ENCODE results near the gene WNT5B.
"Not testable (repeated sequence)": the region's sequence is repeated elsewhere in the genome, so short reads cannot be mapped to it uniquely, and the experiment has no call there.

WNT5B gene

DNA sequence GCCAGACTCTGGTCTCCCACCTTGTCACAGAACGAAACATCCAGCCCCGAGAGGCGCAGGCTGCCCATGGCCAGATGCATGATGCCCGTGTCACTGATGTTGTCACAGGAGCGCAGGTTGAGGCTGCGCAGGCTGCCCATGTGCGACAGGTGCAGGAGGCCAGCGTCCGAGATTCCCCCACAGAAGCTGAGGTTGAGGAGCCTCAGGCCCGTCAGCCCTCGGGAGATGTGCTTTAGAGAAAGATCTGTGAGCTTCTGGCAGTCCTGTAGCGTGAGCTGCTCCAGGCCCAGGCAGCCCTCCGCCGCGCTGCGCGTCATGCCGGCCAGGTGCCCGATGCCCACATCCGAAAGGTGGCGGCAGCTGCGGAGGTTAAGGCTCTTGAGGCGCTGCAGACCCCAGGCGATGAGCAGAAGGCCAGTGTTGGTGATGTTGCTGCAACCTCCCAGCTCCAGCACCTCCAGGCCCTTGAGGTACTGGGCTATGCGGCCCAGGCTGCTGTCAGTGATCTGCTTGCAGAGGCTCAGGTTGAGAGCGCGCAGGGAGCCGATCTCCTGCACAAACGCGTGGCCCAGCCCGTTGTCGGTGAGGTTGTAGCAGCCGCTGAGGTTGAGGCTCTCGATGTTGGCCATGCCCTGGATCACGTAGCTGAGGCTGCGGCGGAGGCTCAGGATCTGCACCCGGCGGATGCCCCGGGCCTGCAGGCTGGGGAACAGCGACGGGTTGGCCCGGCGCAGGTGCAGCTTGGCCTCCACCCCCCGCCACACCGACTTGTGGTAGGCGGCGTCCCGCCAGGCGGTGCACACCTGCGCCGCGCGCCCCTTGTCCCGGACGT lies 35.6 kb upstream of the WNT5B start:
- Mint-ChIP-seq H3K4me1 (peaks cover 61% of the 10 kb centered on the region), H3K27ac (peak overlapping the region; percentile 89), H3K4me3 (peak overlapping the region; percentile 92), H3K9me3 (no peaks in the 10 kb centered on the region), H3K36me3 (peaks cover 16% of the 10 kb centered on the region), H3K27me3 (no peaks in the 10 kb centered on the region)
- peak; percentile 56 for ATAC-seq

DNA sequence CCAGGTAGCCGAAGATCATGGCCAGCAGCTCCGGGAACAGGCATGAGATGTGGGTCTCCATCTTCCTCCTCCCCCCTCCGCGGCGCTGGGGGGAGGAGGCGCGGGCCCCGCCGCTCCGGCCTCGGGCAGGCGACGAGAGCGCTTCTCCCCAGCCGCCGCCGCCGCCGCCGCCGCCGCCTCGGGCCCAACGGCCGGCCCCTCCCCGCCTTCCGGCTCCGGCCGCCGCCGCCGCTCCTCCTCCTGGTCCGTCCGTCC lies 35.1 kb upstream of the WNT5B start:
- Mint-ChIP-seq H3K4me1 (peaks cover 56% of the 10 kb centered on the region), H3K27me3 (no peaks in the 10 kb centered on the region), H3K9me3 (no peaks in the 10 kb centered on the region), H3K4me3 (peak overlapping the region; percentile 92), H3K27ac (no peak overlapping the region), H3K36me3 (peaks cover 16% of the 10 kb centered on the region)
- peak; percentile 81 for ATAC-seq

- Mint-ChIP-seq H3K36me3 (peaks cover 16% of the 10 kb centered on the region), H3K27me3 (no peaks in the 10 kb centered on the region), H3K4me1 (peaks cover 51% of the 10 kb centered on the region), H3K27ac (peak within 1 kb of the TSS; percentile 89), H3K9me3 (no peaks in the 10 kb centered on the region), H3K4me3 (peak within 1 kb of the TSS; percentile 92)
- peak; percentile 85 for ATAC-seq
Observed at GRCh38 chr12:1594261-1595025, 34.6 kb upstream of the WNT5B start, which contains the start of gene FBXL14. TSS of gene FBXL14 (minus strand) at chr12:1594581. CDS start at chr12:1594066, 515 bp downstream.

GRCh38 chr12:1595026-1595561 lies 33.9 kb upstream of the WNT5B start:
- Mint-ChIP-seq H3K9me3 (no peaks in the 10 kb centered on the region), H3K4me1 (peaks cover 44% of the 10 kb centered on the region), H3K4me3 (peak overlapping the region; percentile 84), H3K27me3 (no peaks in the 10 kb centered on the region), H3K27ac (peak overlapping the region; percentile 85), H3K36me3 (peaks cover 16% of the 10 kb centered on the region)
- no peak for ATAC-seq

DNA sequence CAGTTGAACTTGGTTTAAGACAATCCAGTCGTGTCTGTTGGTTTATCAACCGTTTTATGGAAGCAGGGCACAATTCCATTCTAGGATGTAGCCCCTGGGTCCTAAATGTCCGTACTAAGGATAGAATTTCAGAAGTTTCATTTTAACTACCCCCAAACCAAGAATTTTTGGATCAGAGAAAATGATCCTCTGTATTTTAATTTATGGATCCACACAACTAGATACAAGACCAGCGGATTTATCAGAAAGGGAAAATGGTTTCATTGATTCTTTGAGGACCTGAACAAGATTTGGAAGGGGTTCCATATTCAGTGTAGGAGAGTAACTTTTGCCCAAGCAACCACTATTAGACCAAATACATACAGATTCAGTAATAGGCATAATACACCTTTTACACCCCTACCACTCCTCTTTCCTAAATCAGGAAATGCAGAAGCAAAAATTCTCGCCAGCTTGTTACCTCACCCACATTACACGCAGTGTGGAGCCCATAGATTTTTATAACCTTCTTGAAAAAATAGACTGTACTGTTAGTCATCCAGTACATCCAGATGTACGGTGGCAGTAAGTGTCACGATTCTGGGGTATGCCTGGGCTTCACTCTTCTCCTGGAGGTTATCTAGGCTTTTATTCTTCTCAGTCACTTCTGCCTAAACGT lies 33.2 kb upstream of the WNT5B start:
- Mint-ChIP-seq H3K4me1 (peaks cover 37% of the 10 kb centered on the region), H3K27me3 (no peaks in the 10 kb centered on the region), H3K9me3 (no peaks in the 10 kb centered on the region), H3K27ac (peak overlapping the region; percentile 85), H3K4me3 (peak overlapping the region; percentile 84), H3K36me3 (peaks cover 11% of the 10 kb centered on the region)
- no peak for ATAC-seq

GRCh38 chr12:1598757-1599156 lies 30.3 kb upstream of the WNT5B start:
- Mint-ChIP-seq H3K4me3 (no peak overlapping the region), H3K27ac (no peak overlapping the region), H3K27me3 (no peaks in the 10 kb centered on the region), H3K36me3 (no peaks in the 10 kb centered on the region), H3K4me1 (peaks cover 29% of the 10 kb centered on the region), H3K9me3 (no peaks in the 10 kb centered on the region)
- no peak for ATAC-seq

- H3K27me3 Mint-ChIP-seq, ATAC-seq, H3K36me3 Mint-ChIP-seq, H3K9me3 Mint-ChIP-seq: not testable (repeated sequence)
- Mint-ChIP-seq H3K4me3 (peak overlapping the region; percentile 96), H3K27ac (peak overlapping the region; percentile 99), H3K4me1 (peaks cover 42% of the 10 kb centered on the region)
Observed at GRCh38 chr12:1602706-1603105, 26.3 kb upstream of the WNT5B start.

DNA sequence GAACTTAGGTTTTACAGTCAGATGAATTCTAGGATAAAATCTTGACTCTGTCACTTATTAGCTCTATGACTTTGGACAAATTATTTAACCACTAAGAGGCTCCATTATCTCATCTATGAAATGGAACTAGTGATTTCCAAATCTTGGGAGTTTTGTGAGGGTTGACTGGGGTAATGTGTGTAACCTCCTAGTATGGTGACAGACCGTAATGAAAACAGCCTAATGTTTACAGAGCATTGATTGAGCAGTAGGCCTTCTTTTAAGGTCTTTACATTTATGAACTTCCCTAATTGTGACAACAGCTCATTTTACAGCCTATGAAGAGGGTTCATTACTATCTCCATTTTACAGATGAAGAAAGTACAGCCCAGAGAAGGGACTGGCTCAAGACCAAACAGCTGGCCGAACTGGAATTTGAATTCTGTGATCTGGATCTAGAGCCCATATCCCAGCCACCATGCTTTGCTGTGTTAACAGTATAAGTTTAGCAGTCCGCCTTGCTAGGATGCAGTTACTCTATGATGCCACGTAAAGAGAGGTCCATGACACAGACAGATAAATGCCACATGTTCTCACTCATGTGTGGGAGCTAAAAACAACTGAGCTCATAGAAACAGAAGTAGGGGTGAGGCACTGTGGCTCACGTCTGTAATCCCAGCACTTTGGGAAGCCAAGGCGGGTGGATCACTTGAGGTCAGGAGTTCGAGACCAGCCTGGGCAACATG lies 25.6 kb upstream of the WNT5B start:
- Mint-ChIP-seq H3K36me3 (no peaks in the 10 kb centered on the region), H3K27ac (peak overlapping the region; percentile 99), H3K9me3 (no peaks in the 10 kb centered on the region), H3K4me3 (no peak overlapping the region), H3K27me3 (no peaks in the 10 kb centered on the region), H3K4me1 (peaks cover 44% of the 10 kb centered on the region)
- no peak for ATAC-seq

- Mint-ChIP-seq H3K4me3 (peak overlapping the region; percentile 32), H3K4me1 (peaks cover 47% of the 10 kb centered on the region), H3K9me3 (no peaks in the 10 kb centered on the region), H3K27ac (peak overlapping the region; percentile 82), H3K36me3 (no peaks in the 10 kb centered on the region), H3K27me3 (no peaks in the 10 kb centered on the region)
- ATAC-seq: no peak
Observed at GRCh38 chr12:1604464-1604863, 24.6 kb upstream of the WNT5B start.

DNA sequence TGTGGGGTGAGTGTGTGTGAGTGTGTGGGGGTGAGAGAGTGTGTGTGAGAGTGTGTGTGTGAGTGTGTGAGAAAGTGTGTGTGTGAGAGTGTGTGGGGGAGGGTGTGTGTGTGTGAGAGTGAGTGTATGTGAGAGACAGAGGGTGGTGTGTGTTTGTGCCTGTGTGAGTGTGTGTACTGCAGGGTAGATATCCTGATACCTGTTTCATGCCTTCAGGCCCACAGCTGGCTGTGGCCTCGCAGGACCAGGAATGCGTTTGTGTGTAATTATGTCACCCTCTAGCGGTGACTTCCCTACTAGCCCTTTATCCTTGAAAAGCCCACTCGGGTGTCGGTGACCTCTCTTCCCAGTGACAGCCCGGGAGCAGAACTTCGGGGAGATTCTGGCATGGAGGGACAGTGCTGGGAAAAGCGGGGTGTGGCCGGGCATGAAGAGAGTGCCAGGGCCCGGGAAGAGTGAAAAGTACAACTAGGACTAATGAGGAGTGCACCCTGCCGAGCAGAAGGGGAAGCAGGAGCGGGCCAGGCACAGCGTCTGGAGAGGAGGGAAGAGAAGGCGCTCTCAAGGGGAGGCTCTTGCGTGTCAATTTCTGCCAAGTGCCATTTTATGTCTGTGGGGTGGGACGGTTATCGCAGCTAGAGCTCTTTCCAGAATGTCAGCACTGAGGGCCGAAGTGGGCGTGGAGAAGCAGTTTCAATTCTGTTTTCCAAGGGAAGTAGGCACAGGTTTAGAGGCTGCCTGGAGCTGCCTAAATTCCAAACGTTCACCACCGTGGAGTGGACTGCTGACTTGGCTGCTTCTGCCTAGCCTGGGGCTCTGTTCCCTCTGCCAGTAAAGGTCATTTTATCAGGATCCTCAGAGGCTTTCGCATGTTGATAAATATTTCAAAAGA lies 23.7 kb upstream of the WNT5B start:
- no peaks in the 10 kb centered on the region for H3K9me3 Mint-ChIP-seq
- no peaks in the 10 kb centered on the region for H3K36me3 Mint-ChIP-seq
- peaks cover 47% of the 10 kb centered on the region for H3K4me1 Mint-ChIP-seq
- ATAC-seq: peak; percentile 62
- peak overlapping the region; percentile 88 for H3K4me3 Mint-ChIP-seq
- no peaks in the 10 kb centered on the region for H3K27me3 Mint-ChIP-seq
- peak overlapping the region; percentile 82 for H3K27ac Mint-ChIP-seq

GRCh38 chr12:1606021-1606622 lies 22.9 kb upstream of the WNT5B start:
- H3K4me3 Mint-ChIP-seq: peak overlapping the region; percentile 88
- no peaks in the 10 kb centered on the region for H3K36me3 Mint-ChIP-seq
- H3K4me1 Mint-ChIP-seq: peaks cover 44% of the 10 kb centered on the region
- no peaks in the 10 kb centered on the region for H3K9me3 Mint-ChIP-seq
- peak; percentile 84 for ATAC-seq
- H3K27me3 Mint-ChIP-seq: no peaks in the 10 kb centered on the region
- H3K27ac Mint-ChIP-seq: peak overlapping the region; percentile 82

DNA sequence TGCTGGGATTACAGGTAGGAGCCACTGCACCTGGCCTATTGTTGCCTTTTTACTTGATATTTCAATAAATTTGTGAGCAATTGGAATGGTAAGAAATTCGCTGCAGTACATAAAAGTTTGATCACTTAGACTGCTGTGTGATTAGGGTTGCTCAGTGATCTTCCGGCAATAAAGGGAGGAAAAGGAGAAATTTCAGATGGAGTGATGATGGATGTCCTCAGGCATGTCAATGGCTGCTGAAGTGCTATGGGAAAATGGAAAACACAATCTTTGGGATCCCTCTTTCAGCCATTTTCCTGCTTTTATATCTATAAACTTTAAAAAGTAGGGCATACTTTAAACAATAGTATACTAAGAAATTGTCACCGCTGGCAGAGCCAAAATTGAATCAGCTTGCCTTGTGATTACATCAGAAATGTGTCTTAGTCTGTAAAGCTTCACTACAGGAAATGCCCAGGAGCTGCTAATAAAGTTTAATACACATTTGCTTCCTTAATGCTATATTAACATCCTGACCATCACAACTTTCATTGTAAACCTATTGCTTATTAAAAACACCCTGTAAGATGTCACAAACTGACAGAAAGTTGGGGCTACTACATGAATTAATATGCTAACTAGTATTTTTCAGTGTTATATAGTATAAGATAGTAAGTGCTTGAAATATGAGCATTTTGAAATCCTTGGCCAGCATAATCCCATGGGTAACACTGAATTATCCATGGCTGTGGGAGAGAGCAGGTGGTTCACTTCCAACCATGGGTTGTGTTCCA lies 20.9 kb upstream of the WNT5B start:
- Mint-ChIP-seq H3K9me3 (no peaks in the 10 kb centered on the region), H3K27me3 (no peaks in the 10 kb centered on the region), H3K27ac (no peak overlapping the region), H3K4me1 (peaks cover 30% of the 10 kb centered on the region), H3K4me3 (no peak overlapping the region), H3K36me3 (no peaks in the 10 kb centered on the region)
- no peak for ATAC-seq

DNA sequence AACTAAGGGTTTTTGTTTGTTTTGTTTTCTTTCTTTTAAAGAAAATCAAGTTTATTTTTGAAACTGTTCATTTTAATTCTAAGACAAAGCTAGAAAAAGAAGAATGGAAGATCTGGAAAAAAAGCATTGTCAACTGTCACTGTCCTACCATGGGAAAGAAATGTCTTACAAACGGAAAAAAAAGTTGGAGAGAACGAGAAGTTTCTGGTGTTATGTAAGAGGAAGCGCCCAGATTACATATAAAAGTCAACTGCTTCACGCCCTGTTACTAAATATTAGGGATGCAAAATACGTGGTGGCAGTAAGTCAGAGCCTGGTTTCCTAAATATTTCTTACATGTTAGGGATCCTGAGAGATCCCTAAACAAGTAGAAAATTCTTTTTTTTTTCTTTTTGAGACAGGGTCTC lies 20.3 kb upstream of the WNT5B start:
- Mint-ChIP-seq H3K27me3 (no peaks in the 10 kb centered on the region), H3K27ac (no peak overlapping the region), H3K36me3 (no peaks in the 10 kb centered on the region), H3K4me3 (no peak overlapping the region), H3K4me1 (peaks cover 29% of the 10 kb centered on the region), H3K9me3 (no peaks in the 10 kb centered on the region)
- ATAC-seq: no peak
